GM18868 (cell line): Measurements from ENCODE around the gene TSPAN9.

Experiments used
- ATAC-seq: cut with Tn5 transposase; IDR thresholded peaks from one replicate; pipeline ENCODE4 v1.9.1; 2021; ENCODE audit warnings: mild to moderate bottlenecking, moderate library complexity; ENCODE audit not compliant: unreplicated experiment

The TSPAN9 gene

GRCh38 chr12:3202096-3202495, 124.9 kb downstream of the TSPAN9 start:
- no peak for ATAC-seq

- no peak for ATAC-seq
Measured at GRCh38 chr12:3202734-3203446, 125.7 kb downstream of the TSPAN9 start.

- ATAC-seq: no peak
Measured at GRCh38 chr12:3203713-3204112, 126.5 kb downstream of the TSPAN9 start.

- no peak for ATAC-seq
Measured at GRCh38 chr12:3204143-3204542, 127.0 kb downstream of the TSPAN9 start.

GRCh38 chr12:3204730-3205531, 127.8 kb downstream of the TSPAN9 start:
- no peak for ATAC-seq

GRCh38 chr12:3205742-3206519, 128.8 kb downstream of the TSPAN9 start:
- no peak for ATAC-seq

- ATAC-seq: no peak
Measured at GRCh38 chr12:3206536-3207072, 129.4 kb downstream of the TSPAN9 start.

- no peak for ATAC-seq
Measured at GRCh38 chr12:3207175-3207574, 130.0 kb downstream of the TSPAN9 start.

- no peak for ATAC-seq
Measured at GRCh38 chr12:3207858-3208257, 130.7 kb downstream of the TSPAN9 start.

GRCh38 chr12:3213188-3213587, 136.0 kb downstream of the TSPAN9 start:
- ATAC-seq: no peak

- no peak for ATAC-seq
Measured at GRCh38 chr12:3213768-3214167, 136.6 kb downstream of the TSPAN9 start.

- ATAC-seq: no peak
Measured at GRCh38 chr12:3214526-3215365, 137.6 kb downstream of the TSPAN9 start.

- no peak for ATAC-seq
Measured at GRCh38 chr12:3215410-3215975, 138.3 kb downstream of the TSPAN9 start.

- no peak for ATAC-seq
Measured at GRCh38 chr12:3216097-3216496, 138.9 kb downstream of the TSPAN9 start.

GRCh38 chr12:3216726-3217682, 139.8 kb downstream of the TSPAN9 start:
- ATAC-seq: no peak

- no peak for ATAC-seq
Measured at GRCh38 chr12:3217683-3218079, 140.5 kb downstream of the TSPAN9 start.

- ATAC-seq: no peak
Measured at GRCh38 chr12:3218228-3219171, 141.3 kb downstream of the TSPAN9 start.

GRCh38 chr12:3219233-3219632, 142.1 kb downstream of the TSPAN9 start:
- ATAC-seq: no peak
